ENCODE results near the gene DAPK1.

The DAPK1 gene

DNA sequence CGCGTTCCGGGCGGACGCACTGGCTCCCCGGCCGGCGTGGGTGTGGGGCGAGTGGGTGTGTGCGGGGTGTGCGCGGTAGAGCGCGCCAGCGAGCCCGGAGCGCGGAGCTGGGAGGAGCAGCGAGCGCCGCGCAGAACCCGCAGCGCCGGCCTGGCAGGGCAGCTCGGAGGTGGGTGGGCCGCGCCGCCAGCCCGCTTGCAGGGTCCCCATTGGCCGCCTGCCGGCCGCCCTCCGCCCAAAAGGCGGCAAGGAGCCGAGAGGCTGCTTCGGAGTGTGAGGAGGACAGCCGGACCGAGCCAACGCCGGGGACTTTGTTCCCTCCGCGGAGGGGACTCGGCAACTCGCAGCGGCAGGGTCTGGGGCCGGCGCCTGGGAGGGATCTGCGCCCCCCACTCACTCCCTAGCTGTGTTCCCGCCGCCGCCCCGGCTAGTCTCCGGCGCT, at the start of gene DAPK1:
TSS of gene DAPK1 (plus strand) at position 264 of the 442 bp plus-strand sequence. CDS start 1,211 bp downstream, outside the sequence.
- DNase-seq (ENCODE audit: low spot score) = no peak

- DNase-seq (ENCODE audit: low spot score) = no peak
These were observed 46.5 kb upstream of the DAPK1 start for GRCh38 chr9:87451149-87451548.

GRCh38 chr9:87455407-87455806, 42.3 kb upstream of the DAPK1 start:
- DNase-seq (ENCODE audit: low spot score) = no peak

DNA sequence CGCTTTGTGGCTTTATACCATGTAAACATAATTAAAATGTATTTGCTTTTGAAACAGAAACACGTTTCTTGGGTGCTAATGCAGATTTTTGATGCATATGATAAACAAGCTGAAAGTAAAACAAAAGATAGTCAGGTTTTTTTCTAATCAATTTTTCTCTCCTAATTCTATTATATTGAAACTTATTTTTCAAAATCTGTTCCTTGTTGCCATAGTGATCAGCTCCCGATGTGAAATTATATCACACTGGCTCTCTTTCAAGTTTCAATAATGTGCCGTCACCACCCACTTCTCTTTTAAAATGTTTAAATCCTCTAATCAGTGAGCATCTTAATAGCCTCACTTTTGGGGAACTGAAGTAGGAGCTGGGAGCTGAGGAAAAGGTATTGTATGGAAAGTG, 36.4 kb upstream of the DAPK1 start:
- no peak for DNase-seq (ENCODE audit: low spot score)

DNA sequence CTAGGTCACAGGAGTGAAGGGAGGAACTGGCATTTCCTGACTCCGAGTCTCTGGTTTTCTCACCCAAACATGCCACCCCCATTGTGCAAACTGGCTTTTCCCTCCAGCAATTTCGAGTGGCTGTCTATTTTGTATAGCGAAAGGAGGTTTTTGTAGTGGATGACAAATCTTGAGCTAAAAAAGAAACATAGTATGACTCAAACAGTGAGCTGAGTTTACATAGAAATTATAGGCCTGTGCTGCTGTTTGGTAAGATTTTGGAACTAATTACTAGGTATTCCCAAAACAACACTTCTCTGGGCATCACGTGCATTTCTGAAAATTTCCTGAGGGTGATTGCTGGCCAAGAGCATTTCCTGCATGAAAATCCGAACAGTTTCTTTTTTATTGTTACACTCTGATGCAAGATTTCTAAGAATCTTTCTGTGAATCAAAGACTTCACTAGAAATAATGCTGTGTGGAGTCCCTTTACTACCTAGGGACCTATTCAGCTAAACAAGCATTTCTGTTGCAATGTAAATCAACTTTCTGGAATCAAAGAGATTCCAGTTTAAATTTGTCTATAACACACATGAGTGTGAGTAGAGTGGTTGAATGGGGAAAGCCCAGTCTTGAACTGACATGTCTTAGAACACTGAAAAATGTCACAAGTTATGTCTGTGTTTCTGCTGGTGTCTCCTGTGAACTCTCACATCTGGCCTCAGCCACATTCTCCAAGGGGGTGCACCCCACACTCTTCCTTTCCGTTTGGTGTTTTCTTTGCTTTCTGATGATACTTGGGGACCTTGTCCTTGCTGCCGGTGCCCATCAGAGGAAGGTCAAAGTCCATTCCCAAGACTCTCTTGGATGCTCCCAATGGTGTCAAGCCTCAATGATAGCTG, 33.3 kb upstream of the DAPK1 start:
- DNase-seq (ENCODE audit: low spot score) = no peak

DNA sequence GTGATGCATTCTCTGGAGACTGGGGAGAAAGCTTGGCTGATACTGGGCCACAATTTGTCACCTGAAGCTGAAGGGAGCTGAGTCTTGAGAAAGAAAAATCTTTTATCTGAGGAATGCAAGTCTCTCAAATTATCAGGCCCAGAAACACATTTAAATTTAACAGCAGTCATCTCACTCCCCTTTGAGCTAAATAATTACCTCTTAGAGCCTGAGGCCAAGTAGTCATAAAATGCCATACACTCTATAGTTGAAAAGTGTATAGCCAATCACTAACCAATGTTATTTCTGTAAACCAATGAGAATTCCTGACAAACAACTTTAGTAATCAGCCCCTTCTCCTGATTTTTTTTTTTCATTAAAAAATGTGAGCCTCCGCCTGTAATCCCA, 32.7 kb upstream of the DAPK1 start:
- no peak for DNase-seq (ENCODE audit: low spot score)

DNA sequence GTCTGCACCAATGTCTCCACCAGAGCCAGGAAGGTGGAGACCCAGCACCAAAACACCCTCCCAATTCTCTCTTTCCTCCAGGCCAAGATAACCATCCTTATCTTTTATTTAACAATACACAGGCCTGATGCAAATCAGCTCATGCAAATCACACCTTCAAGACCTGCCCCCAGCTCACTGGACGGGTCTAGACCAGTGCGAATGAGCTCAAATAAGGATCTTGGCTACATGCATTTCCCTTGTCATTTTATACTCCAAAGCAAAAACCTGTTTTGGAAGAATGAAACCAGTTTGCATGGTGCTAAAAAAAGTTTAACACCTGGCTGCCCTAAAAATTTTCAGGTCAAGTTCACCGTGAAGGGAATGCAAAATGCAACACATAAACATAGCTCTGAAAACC, 31.9 kb upstream of the DAPK1 start:
- DNase-seq (ENCODE audit: low spot score) = no peak

DNA sequence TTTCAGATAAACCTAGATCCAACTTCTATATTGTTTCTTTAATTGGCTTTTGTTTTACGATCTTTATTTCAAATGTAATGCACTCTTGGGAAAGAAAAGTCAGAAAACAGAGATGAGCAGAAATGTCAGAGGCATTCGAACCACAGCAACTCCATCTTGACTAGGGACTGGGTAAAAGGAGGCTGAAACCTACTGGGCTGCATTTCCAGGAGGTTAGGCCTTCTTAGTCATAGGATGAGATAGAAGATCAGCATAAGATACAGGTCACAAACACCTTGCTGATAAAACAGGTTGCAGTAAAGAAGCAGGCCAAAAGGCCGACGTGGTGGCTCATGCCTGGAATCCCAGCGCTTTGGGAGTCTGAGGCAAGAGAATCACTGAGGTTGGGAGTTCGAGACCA, 30.5 kb upstream of the DAPK1 start:
- DNase-seq (ENCODE audit: low spot score) = no peak

- no peak for DNase-seq (ENCODE audit: low spot score)
These were observed 27.7 kb upstream of the DAPK1 start for GRCh38 chr9:87469793-87470465.

DNA sequence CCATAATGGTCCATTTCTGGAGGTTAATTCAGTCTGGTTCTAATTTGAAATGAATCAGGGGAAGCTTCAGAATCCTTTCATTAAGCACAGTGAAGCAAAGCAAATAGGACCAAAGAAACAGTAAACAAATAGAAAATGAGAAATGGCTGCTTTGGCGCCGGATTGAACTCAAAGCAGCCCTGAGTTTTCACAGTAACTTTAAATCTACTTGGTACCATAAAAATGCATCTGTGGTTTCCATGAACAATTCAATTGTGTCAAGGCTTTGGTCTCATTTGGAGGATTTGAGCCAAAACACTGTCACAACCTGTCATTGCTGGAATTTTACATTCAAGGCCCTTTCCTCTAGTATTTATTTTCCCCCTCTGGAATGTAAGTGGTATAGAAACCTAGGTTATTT, 25.9 kb upstream of the DAPK1 start:
- no peak for DNase-seq (ENCODE audit: low spot score)

DNA sequence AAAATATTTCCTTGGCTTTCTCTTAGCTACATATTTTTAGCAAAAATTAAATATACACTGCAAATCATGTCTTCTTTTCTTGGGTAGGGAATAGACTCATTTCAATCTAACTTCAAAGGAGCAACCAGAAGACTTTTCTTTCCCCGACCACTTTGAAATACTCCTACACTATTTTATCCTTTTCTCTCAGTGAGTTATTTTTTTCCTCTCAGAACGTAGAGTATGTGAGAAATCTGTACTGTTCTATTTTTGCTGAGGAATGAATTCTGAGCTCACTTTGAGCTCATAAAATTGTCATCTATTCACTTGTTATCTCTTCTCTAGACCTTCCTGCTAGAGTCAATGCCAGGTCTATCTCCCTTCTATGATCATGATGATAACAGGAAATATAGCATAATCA, 22.2 kb upstream of the DAPK1 start:
- no peak for DNase-seq (ENCODE audit: low spot score)

DNA sequence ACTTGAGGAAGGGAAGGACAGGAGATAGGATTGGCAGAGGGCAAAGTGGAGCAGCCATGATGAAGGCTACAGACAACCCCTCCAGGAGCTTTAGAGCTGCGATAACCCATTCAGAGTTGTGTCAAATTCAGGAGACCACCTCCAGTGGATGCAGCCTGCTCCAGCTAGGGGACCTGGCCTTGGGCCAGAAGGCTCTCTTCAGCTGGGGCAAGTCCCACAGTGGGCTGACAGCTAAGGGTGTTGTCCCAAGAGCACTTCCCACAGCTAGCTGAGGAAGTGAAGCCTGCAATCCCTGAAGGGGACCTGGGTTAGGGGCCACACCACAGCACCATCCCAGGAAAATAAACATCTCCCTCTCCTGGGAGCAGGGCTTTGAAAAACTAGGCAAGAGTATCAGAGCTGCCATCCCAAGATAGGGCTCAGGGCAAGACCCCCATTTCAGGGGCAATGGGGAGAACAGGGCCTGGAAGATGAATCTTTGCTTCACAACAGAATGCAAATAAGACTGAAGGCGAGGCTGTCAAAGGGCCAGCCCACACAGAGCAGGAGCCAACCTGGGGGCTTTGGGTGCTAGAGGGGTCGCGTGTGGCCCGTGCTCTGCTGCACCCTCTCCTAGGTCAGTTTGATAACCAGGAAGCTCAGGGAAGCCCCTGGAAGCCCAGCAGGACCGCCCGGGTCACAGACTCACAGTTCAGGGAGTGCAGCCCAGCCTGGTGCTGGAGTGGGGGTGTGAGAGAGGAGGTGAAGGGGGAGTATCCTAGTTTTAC, 19.3 kb upstream of the DAPK1 start:
- DNase-seq (ENCODE audit: low spot score) = no peak

- no peak for DNase-seq (ENCODE audit: low spot score)
These were observed 17.9 kb upstream of the DAPK1 start for GRCh38 chr9:87479801-87480201.

DNA sequence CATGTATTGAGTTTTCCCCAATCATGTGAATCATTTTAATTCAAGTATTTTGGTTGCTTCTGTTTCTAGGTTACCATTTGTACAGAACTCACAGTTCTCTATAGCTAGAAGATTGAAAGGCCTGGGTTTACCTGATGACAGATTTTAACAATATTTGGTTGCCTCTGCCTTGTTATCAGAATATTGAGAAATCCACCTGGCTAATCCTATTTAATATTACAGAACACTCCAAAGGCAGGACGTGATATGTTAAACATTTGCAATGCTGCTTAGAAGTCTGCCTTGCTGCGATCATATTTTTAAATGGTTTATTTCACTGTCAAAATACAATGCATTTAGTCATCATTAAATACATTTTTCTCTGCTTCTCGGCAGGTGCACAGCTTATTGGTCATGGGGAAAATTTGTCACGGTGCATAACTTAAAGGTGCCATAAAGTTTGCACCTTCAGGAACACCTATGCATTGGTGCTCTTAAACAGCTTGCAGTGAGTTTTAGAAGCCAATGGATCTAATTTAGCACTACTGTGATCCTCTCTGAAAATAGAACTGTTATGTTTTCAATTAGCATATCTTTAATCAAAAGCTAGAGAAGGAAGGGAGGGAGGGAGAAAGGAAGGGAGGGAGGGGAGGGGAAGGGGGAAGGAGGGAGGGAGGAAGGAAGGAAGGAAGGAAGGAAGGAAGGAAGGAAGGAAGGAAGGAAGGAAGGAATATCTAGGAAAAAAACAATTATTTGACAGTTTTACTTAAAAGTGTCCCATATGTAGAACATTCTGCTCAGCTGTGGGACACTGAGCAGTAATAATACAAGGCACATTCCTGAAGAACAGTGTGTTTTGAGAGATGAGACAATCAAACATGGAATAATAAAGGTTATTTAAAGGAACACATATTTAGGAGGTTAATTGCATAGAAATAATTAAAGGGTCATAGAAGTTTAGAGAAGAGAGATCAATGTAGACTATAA, 15.5 kb upstream of the DAPK1 start:
- no peak for DNase-seq (ENCODE audit: low spot score)

- no peak for DNase-seq (ENCODE audit: low spot score)
These were observed 7.4 kb upstream of the DAPK1 start for GRCh38 chr9:87490225-87490624.

- no peak for DNase-seq (ENCODE audit: low spot score)
These were observed 6.8 kb upstream of the DAPK1 start for GRCh38 chr9:87490907-87491306.

DNA sequence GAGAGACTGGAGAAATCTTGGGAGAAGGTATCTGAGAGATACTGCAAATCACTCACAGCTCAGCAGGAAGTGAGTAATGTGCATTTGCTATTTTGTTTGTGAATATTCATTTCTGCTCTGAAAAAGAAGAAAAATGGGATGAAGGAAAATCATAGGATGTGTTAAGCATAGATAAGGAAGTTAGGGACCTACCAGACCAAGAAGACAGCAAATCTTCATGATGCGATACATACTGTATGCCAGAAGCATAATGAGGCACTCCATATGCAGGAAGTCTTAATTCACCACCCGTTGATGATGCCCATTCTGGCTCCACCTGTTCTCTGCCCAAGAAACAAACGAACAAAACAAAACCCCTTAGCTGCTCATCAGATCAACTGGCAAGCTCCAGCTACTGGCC, 6.1 kb upstream of the DAPK1 start:
- no peak for DNase-seq (ENCODE audit: low spot score)

- DNase-seq (ENCODE audit: low spot score) = no peak
These were observed 5.0 kb upstream of the DAPK1 start for GRCh38 chr9:87492642-87493041.

GRCh38 chr9:87494970-87495471, 2.6 kb upstream of the DAPK1 start:
- no peak for DNase-seq (ENCODE audit: low spot score)

DNA sequence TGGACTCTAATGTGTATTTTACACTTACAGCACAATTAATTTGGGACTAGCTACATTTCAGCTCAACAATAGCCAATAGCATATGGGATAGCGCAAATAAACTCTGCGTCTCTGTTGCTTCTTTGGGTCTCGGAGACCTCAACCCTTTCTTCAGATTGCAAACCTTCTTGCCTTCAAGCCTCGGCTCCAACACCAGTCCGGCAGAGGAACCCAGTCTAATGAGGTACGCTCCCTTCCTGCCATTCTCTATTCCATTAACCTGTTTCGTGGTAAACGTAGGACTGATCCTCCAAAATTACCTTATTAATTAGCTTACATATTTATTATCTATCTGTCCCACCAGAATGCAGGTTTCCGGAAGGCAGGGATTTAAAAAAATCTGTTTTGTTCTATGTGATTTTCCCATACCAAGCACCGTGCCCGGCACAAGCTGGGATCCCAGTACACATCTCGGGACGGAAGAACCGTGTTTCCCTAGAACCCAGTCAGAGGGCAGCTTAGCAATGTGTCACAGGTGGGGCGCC, 525 bp upstream of the DAPK1 start:
- no peak for DNase-seq (ENCODE audit: low spot score)
